ENCODE results near the gene OAT. TPM values are rescaled to one million over a fixed set of nuclear protein-coding genes. Genes with fewer than 3 reads are reported as not detected.

Gene OAT
- total RNA-seq, 4 donors from 2014 or later = 139 to 205 (median 168) TPM

GRCh38 chr10:124464028-124464965, 45.6 kb upstream of the OAT start:
- 30% methylated on average over 2 of the region's 9 CpGs; no CpG with 5 or more reads in 1 of the 2 donors for WGBS, 2 donors (ENCODE audit: low coverage in 1 of 2)

DNA sequence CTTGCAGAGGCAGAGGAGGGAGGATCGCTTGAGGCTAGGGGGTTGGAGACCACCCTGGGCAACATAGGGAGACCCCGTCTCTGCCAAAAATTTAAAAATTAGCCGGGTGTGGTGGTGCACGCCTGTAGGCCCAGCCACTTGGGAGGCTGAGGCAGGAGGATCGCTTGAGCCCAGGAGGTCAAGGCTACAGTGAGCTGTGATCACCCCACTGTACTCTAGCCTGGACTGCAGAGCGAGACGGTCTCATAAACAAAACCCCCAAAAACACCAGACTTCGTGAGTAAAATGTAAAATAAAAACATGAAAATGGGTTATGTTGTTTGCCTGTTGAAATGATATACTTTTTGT, 43.6 kb upstream of the OAT start:
- Histone ChIP-seq H3K4me3 (peak overlapping the region; percentile 55 to 95), H3K27me3 (peaks cover 4% of the 10 kb centered on the region), H3K4me1 (peaks cover 0 to 8% (median 0%) of the 10 kb centered on the region in 3 donors), H3K27ac (peak overlapping the region in 3 of 4 donors; percentile 87 to 93 (median 92)), H3K36me3 (no peaks in the 10 kb centered on the region), H3K9me3 (no peaks in the 10 kb centered on the region)
- 89 to 98% methylated on average over 4 to 6 of the region's 8 CpGs for WGBS, 2 donors (ENCODE audit: low coverage in 1 of 2)
- TF ChIP-seq POLR2AphosphoS5 (IDR thresholded peaks at IDR 0.05) (no peak), EP300 (IDR thresholded peaks at IDR 0.05) (no peak), POLR2A (IDR thresholded peaks at IDR 0.05) (no peak), CTCF (IDR thresholded peaks at IDR 0.05) (no peak)
- ATAC-seq = no peak

More at GRCh38 chr10:124464028-124464965, 45.6 kb upstream of the OAT start:
- no peak for TF ChIP-seq POLR2AphosphoS5 (IDR thresholded peaks at IDR 0.05)
- TF ChIP-seq CTCF (IDR thresholded peaks at IDR 0.05) = no peak
- TF ChIP-seq EP300 (IDR thresholded peaks at IDR 0.05) = no peak
- no peaks in the 10 kb centered on the region for H3K9me3 ChIP-seq
- no peak for ATAC-seq
- H3K4me3 ChIP-seq = no peak overlapping the region
- H3K27me3 ChIP-seq = no peaks in the 10 kb centered on the region
- no peaks in the 10 kb centered on the region for H3K36me3 ChIP-seq
- H3K27ac ChIP-seq = no peak overlapping the region
- H3K4me1 ChIP-seq = peaks cover 0 to 8% (median 0%) of the 10 kb centered on the region in 3 donors

- Histone ChIP-seq H3K9me3 (no peaks in the 10 kb centered on the region), H3K27ac (peak within 1 kb of the TSS; percentile 39 to 93 (median 90)), H3K4me3 (peak within 1 kb of the TSS; percentile 55 to 95), H3K4me1 (peaks cover 0 to 8% (median 0%) of the 10 kb centered on the region in 3 donors), H3K36me3 (no peaks in the 10 kb centered on the region), H3K27me3 (peaks cover 5% of the 10 kb centered on the region)
- ATAC-seq = peak; percentile 97
- TF ChIP-seq CTCF (IDR thresholded peaks at IDR 0.05) (peak in 3 of 4 experiments; percentile 49 to 82 (median 53)), POLR2A (IDR thresholded peaks at IDR 0.05) (peak; percentile 37 to 48), EP300 (IDR thresholded peaks at IDR 0.05) (no peak), POLR2AphosphoS5 (IDR thresholded peaks at IDR 0.05) (no peak)
- WGBS, 2 donors (ENCODE audit: low coverage in 1 of 2) = 0 to 18% methylated on average over 1 to 5 of the region's 81 CpGs
Observed at GRCh38 chr10:124461642-124462347, 43.1 kb upstream of the OAT start, which contains the start of gene LHPP. TSS of gene LHPP (plus strand) at chr10:124461823. CDS start at chr10:124461863, 40 bp downstream.

GRCh38 chr10:124460144-124460543, 41.4 kb upstream of the OAT start:
- peaks cover 0 to 8% (median 0%) of the 10 kb centered on the region in 3 donors for H3K4me1 ChIP-seq
- H3K27ac ChIP-seq = no peak overlapping the region
- H3K36me3 ChIP-seq = no peaks in the 10 kb centered on the region
- no peak overlapping the region for H3K4me3 ChIP-seq
- WGBS, 2 donors (ENCODE audit: low coverage in 1 of 2) = 82 to 100% methylated on average over 1 to 3 of the region's 5 CpGs
- H3K9me3 ChIP-seq = no peaks in the 10 kb centered on the region
- no peak for ATAC-seq
- H3K27me3 ChIP-seq = peaks cover 22% of the 10 kb centered on the region
- TF ChIP-seq POLR2AphosphoS5 (IDR thresholded peaks at IDR 0.05) (no peak), POLR2A (IDR thresholded peaks at IDR 0.05) (no peak), CTCF (IDR thresholded peaks at IDR 0.05) (no peak), EP300 (IDR thresholded peaks at IDR 0.05) (no peak)

All from gastroesophageal sphincter (tissue), 4 donors.